ENCODE results near the gene LRP11. TPM values are rescaled to one million over a fixed set of nuclear protein-coding genes. Genes with fewer than 3 reads are reported as not detected.
"Not testable (repeated sequence)": the region's sequence is repeated elsewhere in the genome, so short reads cannot be mapped to it uniquely, and the experiment has no call there.

The LRP11 gene
- polyA plus RNA-seq, 2 of the 4 experiments (the other 2 are of a cell fraction), result 48.9 to 57.7 TPM

GRCh38 chr6:149909701-149910470 lies 45.7 kb upstream of the LRP11 start:
- Histone ChIP-seq H3K4me2 (no peak overlapping the region), H3K27ac (no peak overlapping the region), H3K9me3 (peaks cover 7% of the 10 kb centered on the region; the same call in 1 of the 3 replicates), H3K4me3 (no peak overlapping the region), H3K4me1 (no peaks in the 10 kb centered on the region)
- ChIA-PET CTCF (interaction anchor here (1.0 to 1.4 kb wide), 2 partner anchors 11 to 69 kb away, joined by 3 to 4 read pairs; no protein-coding TSS in a partner anchor), POLR2A (no interaction called here)
- no peak for TF ChIP-seq KDM1A (IDR thresholded peaks at IDR 0.05; ENCODE audit: low read depth)
- TF ChIP-seq RARB (CRISPR knock-in tag; IDR thresholded peaks at IDR 0.05), result no peak
- TF ChIP-seq EHMT2 (IDR thresholded peaks at IDR 0.05; ENCODE audit: low read depth), result no peak
- TF ChIP-seq NPAS2 (CRISPR knock-in tag; IDR thresholded peaks at IDR 0.05; ENCODE audit: borderline replicate concordance), result no peak
- no peak for TF ChIP-seq PHF8 (IDR thresholded peaks at IDR 0.05; ENCODE audit: borderline replicate concordance, low read depth)
- TF ChIP-seq TP53 (CRISPR knock-in tag; IDR thresholded peaks at IDR 0.05), result no peak
- TF ChIP-seq GATA3 (IDR thresholded peaks at IDR 0.05; ENCODE audit: borderline replicate concordance), result no peak
- TF ChIP-seq POLR2AphosphoS2 (conservative IDR thresholded peaks at IDR 0.05; ENCODE audit: low read length), result no peak
- TF ChIP-seq MAFK (IDR thresholded peaks at IDR 0.05; ENCODE audit: partially characterized antibody), result no peak
- TF ChIP-seq KDM5A (IDR thresholded peaks at IDR 0.05), result no peak
- FAIRE-seq (no peak), DNase-seq (ENCODE audit: low read depth in 1 of 2, low spot score in 1 of 2) (no peak), ATAC-seq (no peak)
- 60% methylated on average over 6 of the region's 9 CpGs for WGBS (ENCODE audit: missing lambda C conversion rate)

- POLR2A ChIA-PET; ATAC-seq; H3K4me3 ChIP-seq; H3K4me1 ChIP-seq; H3K9me3 ChIP-seq; H3K4me2 ChIP-seq; H3K27ac ChIP-seq; FAIRE-seq; DNase-seq (ENCODE audit: low read depth in 1 of 2, low spot score in 1 of 2): not testable (repeated sequence)
- 40% methylated on average over 4 of the region's 4 CpGs for WGBS (ENCODE audit: missing lambda C conversion rate)
- CTCF ChIA-PET, result interaction anchor here (0.6 to 1.0 kb wide), 2 partner anchors 10 to 361 kb away, joined by 3 read pairs; no protein-coding TSS in a partner anchor
- peak; percentile 92 for TF ChIP-seq ZFP36 (IDR thresholded peaks at IDR 0.05; ENCODE audit: borderline replicate concordance, partially characterized antibody)
Measured at GRCh38 chr6:149908480-149908879, 44.3 kb upstream of the LRP11 start.

- Histone ChIP-seq H3K4me3 (no peak overlapping the region), H3K4me1 (no peaks in the 10 kb centered on the region), H3K4me2 (no peak overlapping the region), H3K27ac (no peak overlapping the region), H3K9me3 (peaks cover 7% of the 10 kb centered on the region; the same call in 1 of the 3 replicates)
- POLR2A ChIA-PET, result no interaction called here
- ATAC-seq (no peak), FAIRE-seq (no peak), DNase-seq (ENCODE audit: low read depth in 1 of 2, low spot score in 1 of 2) (no peak)
- TF ChIP-seq SREBF2 (IDR thresholded peaks at IDR 0.05) (no peak), EHMT2 (IDR thresholded peaks at IDR 0.05; ENCODE audit: low read depth) (no peak), GATA3 (IDR thresholded peaks at IDR 0.05; ENCODE audit: borderline replicate concordance) (no peak), MAX (IDR thresholded peaks at IDR 0.05) (no peak), PHF8 (IDR thresholded peaks at IDR 0.05; ENCODE audit: borderline replicate concordance, low read depth) (no peak), HOXB5 (CRISPR knock-in tag; IDR thresholded peaks at IDR 0.05) (no peak), KDM1A (IDR thresholded peaks at IDR 0.05; ENCODE audit: low read depth) (no peak), CHD2 (IDR thresholded peaks at IDR 0.05; ENCODE audit: low read length, partially characterized antibody) (no peak), HDAC2 (IDR thresholded peaks at IDR 0.05) (no peak), TP53 (CRISPR knock-in tag; IDR thresholded peaks at IDR 0.05) (no peak), MAFK (IDR thresholded peaks at IDR 0.05; ENCODE audit: partially characterized antibody) (no peak), NFE2L2 (conservative IDR thresholded peaks at IDR 0.05; ENCODE audit: low read length) (no peak), ZFP36 (IDR thresholded peaks at IDR 0.05; ENCODE audit: borderline replicate concordance, partially characterized antibody) (no peak), EHF (CRISPR knock-in tag; IDR thresholded peaks at IDR 0.05) (no peak), USF2 (IDR thresholded peaks at IDR 0.05) (no peak), HOXB13 (CRISPR knock-in tag; IDR thresholded peaks at IDR 0.05; ENCODE audit: low read depth) (no peak), RNF2 (IDR thresholded peaks at IDR 0.05; ENCODE audit: borderline replicate concordance, low read depth) (no peak)
- 20% methylated on average over 2 of the region's 2 CpGs for WGBS (ENCODE audit: missing lambda C conversion rate)
- CTCF ChIA-PET, result no interaction called here
Measured at GRCh38 chr6:149907317-149907716, 43.2 kb upstream of the LRP11 start.

Measured in A549 (cell line).